HG02870 (cell line): ENCODE data around the gene STON2.

ENCODE experiments used
- ATAC-seq: cut with Tn5 transposase; IDR thresholded peaks from one replicate; pipeline ENCODE4 v1.9.1; 2021; ENCODE audit warnings: mild to moderate bottlenecking, moderate library complexity; ENCODE audit not compliant: unreplicated experiment

The STON2 gene

DNA sequence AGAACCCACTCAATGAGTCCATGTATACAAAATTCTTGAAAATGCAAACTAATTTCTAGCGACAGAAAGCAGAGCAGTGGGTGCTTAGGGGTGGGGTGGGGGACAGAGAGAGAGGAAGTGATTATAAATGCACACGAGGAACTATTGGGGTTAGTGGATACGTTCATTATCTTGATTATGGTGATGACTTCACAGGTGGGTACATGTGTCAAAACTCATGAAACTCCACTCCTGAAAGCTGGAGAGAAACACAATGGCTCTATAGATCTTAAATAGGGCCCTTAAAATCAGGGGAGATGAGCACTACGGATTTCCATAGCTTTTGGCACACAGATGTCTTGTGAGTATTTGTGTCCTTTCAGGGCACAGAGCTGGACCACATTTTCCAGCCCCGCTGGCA is 59.9 kb downstream of the STON2 start:
- ATAC-seq: no peak

DNA sequence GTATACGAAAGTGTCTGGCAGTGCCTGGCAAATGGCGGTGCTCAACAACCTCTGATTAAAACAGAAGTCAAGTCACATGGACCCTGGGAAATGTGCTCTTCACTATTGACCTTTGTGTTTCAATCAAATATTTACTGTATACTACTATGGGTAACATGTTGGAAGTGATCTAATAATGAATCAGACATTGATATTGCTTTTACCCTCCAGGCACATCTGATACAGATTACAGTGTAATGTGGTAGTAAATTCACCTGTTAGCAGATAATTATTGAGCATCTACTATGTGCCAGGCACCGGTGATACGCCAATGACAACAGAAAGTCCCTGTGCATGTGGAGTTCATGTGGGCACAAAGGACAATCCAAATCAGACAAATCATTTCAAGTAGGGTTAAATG is 63.1 kb downstream of the STON2 start:
- ATAC-seq: no peak

DNA sequence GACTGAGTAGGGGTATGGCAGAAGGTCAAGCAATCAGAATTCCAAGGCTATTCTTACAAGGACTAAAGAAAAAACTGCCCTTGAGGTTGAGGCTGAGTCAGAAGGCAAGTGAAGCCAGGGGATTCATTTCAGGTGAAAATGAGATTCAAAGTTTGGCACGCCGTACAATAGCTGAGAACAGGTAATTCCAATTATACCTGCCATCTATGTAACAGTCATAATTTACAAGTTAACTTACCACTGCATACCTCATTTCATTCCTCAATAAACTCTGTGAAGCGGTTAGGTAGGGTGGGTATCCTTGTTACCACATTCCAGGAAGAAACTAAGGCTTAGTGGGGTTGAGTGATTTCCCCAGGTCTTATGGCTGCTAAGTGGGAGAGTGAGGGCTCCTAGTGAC is 64.1 kb downstream of the STON2 start:
- ATAC-seq: no peak

DNA sequence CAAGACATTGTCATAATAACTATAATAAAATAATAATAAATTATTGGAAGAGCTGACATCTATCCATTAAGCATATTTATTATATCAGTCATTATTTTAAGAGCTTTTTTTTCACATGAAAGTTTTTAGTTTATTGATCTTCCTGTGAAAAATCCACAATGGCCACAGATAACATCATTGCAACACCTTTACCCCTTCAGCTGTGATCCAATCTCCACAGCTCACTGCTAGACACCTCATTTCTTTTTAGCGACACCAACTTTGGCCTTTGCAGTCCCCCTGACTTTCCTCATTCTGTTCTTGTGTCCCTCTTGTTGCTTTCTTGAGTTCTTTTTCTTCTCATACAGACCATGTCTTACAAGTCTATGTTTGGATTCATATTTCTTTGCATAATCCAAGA is 67.4 kb downstream of the STON2 start:
- ATAC-seq: no peak

DNA sequence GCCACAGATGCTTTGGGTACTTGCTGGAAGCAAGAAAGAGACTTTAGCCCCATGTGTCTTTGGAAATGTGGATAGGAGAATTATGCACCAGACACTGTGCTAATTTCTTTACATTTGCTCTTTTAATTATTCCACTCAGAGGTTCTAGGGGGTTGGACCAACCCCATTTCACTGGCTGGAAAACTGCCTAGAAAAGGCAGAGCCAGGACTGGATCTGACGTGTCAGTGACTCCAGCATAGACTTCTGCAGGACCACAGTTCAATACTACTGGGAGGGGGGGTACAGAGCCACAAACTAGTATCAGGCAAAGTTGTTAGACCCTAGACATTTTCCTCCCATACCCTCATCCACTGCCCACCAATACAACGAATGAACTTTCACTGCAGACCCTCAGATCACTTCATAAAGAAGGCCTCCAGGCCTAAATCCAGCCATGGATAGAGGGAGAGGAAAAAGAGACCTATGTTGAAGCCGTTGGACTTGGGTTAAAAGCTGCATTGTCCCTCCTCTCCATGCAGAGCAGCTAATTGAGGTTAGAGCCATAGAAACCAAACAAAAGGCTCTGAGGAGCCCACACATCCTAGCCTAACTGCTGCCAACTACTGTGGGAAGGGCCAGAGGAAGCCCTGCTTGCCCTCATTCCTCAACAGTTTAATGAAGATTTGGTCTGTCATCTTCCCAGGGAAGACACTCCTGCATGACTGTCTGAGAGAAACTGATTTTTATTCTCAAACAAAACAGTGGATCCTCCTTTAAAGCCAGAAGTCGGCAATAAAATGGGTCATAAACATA is 68.7 kb downstream of the STON2 start:
- ATAC-seq: no peak

DNA sequence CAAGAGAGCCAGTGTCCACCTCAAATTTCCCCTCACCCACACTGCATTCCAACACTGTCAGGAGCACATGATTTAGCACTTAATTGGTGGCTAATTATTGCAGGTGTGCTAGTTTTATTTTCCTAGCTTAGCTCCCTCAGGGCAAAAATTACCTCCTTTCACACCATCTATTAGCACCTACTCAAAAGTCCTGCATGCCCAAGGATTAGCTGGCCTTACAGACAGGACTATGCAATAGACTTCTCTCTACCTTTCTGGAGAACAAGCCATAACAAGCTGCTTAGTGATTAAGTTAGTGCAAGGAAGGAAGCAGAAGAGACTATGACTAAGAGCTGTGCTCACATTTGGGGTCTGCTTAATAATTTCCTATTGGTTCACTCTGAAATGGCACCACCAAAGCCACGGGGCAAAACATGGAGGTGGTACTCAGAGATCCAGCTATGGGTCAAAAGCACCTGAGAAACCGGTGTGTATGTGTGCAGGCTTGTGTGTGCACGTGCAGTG is 69.5 kb downstream of the STON2 start:
- no peak for ATAC-seq

DNA sequence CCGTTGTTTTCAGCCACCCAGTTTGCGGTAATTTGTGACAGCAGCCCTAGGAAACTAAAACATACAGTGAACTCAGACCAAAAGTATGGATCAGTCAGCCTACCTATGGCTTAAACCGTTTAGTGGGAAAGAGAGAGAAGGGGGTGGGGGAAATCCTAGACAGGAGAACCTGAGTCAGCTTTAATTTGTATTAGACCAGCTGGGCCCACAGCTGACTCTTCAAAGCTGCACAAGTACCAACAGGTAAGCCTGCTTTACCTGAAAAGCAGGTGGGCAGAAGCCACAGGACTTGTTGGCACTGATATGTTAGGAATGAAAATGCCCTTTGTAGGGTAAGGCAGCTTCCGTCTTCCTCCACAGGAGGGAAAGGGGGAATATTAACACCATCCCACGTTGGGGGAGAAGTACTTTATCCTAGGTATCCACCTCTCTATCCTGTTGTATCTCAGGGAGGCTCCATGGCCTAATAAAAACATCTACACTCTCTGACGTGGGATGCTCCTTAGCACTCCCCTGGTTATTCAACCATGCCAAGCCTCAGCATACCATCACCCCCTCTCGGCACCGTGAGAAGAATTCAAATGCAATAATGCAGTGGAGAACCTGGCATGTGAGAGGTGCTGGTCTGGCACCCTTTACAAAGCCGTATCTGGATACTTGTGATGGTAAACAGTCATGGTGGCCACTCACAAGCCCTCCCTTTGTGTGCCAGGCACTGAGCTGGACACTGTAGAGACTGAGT is 70.3 kb downstream of the STON2 start:
- no peak for ATAC-seq

DNA sequence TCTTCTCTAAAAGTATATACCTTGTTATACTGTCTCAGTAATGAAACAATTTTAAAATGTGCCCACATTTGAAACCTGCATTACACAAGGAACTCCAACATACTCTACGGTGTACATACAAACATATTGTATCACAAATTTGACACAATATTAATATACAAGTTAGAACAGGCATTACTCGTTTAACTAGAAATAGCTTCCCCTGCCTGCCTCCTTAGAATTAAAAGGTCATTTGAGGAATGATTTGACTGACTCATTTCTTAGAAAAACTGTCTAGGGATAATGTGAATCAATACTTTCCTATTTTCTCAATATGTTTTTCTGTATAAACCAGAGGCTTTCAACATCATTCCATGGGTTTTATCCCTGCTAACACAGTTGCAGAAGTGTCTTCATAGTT is 73.7 kb downstream of the STON2 start:
- no peak for ATAC-seq

DNA sequence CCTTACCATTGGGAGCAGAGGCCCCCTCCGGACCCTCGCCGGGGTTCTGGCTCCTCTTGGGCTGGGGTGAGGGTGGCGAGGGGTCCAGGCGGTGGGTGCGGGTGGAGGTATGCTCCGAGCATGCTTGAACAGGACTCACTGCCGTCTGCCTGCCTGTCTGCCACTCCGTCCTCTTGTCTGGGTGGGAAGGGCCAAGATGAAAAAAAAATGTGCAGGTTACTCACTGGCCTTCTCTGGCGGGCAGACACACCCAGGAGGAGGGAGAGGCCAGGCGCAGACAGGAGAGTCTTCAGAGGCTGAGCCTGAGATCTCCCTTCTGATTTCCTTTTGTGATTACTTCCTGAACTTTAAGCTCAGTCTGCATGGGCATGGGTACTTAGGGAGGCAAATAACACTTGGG is 76.1 kb downstream of the STON2 start:
- ATAC-seq: no peak

DNA sequence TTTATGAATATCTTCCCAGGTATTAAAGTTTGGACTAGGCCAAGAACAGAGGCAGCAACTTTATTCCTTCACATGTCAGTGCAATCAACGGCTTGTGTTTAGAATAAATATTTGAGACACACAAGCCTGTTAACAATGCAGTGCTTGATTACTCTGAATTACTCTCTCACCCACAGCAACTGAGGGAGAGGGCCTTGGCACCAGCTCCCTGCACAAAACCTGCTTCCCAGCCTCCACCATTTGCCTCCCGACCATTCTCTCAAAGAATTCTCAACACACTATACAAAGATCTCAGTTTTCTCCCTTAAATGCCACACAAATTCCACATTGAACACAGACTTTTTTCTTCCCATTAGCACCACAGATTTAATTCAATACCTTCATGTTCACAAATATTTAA is 77.0 kb downstream of the STON2 start:
- ATAC-seq: no peak

DNA sequence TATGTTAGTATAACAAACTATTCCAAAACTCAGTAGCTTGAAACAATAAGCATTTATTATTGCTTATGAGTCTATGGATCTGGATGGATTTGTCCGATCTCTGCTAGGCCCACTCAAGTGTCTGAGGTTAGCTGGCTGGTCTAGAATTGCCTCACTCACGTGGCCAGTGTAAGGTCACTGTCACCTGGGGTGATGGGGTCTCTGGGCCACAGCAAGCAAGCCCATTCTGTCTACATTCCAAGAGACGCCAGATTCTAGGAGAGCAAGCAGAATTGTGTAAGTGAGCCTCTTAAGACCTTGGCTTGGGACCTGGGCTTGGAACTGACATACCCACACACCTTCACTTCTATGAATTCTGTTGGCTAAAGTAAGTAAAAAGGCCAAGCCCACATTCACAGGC is 80.2 kb downstream of the STON2 start:
- no peak for ATAC-seq

DNA sequence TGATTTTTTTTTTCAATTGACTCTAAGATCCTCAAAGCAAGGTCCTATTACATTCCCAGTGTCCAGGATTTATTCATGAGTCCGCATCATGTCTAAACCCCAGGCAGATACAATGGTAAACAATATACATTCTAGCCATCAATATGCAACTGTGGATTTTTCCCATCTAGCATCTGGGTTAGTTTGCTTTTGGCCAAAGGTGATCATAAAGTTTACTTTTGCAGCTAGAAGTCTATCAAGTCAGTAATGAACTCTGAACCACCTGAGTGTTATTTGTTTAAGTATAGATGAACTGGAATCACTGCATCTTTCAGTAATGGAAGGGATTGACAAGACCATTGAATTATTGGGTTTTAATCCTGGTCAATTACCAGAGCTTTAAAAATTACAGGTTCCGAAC is 80.8 kb downstream of the STON2 start:
- no peak for ATAC-seq

DNA sequence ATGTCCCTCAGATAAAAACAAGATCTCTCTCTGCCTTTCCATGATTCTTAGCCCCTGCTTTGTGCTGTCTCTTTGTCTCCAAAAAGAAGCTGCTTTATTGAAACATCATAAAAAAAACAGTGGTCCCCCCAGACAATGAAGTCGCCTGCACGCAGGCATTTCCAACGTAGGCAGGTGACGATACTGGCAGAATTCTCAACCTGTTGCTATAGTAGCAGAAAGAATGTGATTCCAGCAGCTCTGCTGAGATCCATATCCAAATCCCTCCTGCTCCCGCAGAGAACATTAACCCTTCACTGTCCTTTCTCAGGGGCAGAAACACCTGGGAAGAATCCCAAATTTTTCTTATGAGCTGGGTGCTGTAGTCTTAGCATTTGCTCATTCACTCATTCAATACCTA is 84.8 kb downstream of the STON2 start:
- ATAC-seq: no peak

DNA sequence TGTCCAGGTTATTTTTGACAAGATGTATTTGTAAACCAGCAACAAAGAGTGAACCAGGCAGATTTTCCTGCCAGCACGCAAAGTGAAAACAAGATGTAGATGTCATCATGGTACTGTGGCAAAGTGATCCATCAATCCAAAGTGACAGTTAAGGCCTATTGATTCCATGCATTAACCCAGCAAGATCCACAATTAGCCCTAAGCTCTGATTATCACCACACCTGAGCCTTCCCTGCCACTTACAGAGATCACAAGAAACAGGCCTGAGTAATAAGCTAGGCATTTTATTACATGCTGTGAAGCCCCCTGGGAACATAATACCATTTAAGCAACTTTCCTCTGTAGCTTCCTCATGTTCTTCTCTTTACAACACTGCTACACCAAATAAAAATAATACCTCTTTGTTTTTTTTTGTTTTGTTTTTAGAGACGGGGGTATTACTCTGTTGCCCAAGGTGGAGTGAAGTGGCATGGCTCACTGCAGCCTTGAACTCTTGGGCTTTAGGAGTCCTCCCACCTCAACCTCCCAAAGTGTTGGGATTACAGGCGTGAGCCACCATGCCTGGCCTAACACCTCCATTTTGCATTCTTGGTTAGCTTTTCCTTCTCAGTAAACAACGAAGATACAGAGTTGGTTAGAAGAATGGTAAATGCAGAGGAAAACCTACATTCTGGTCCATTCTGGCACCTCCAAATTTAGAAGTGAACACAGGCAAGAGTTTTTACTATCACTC is 85.5 kb downstream of the STON2 start:
- no peak for ATAC-seq

DNA sequence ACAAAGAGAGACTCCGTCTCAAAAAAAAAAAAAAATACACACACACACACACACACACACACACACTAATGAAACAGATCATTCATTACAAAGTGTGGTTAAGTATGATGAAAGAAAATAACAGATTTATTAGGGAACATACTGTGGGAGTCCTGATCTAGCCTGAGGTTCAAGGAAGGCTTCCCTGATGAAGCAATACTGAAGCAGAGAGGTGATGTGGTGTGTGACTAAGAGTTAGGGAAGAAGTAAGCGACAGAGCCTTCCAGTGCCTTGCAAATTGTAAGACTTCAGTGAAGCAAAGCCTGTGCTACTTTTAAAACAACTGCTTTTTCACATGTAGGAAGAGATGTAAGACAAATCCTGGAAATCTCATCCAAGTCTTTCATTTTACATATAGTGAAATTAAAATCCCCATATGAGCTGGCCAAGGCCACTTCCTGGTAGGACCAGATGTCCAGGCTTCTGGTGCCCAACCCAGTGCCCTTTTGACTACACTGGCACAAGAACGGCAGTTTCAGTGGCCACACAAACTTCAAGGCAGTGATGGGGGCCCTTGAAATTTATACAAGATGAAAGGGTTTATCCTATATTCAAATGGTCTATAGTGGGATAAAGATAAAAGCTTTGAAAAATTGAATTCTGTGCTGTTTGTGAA is 86.2 kb downstream of the STON2 start:
- no peak for ATAC-seq

DNA sequence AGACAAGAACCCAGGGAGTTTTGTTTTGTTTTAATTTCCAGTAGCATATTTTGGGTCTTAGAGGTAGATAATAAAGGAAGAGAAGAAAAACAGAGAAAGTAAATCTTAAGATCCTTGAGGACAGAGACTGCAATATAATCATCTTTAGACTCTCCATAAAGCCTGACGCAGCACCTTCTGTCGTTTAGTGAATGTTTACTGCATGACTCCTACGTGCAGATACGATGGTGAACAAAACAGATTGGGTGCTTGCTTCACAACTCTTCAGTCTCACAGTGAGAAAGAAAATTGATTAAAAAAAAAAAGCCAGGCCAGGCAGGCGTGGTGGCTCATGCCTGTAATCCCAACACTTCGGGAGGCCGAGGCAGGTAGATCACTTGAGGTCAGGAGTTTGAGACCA is 86.9 kb downstream of the STON2 start:
- ATAC-seq: no peak

DNA sequence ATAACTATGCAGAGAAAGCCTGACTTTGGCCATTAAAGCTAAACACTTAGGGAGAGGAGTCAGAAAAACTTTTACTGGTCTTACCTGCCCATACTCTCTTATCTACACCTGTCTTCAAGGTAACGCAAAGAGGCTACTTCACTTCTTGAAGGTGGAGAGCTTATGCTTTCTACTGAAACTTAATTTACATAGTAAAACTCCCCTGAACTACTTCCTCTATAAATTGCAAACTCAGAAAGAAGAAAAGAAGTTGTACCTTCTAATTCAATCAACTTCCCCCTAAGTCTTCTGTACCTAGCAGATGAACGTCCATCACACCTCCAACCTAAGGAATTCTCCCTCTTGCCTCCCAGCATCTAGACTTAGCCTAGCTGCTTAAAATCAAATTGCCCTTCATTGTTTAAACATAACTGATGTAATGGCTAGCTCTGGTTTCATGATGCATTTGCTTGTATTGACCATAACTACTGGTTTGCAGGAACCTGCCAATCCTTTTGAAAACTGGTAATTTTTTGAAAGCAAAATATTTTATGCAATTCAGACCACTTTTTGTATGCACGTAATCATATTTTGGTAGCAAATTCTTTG is 87.7 kb downstream of the STON2 start:
- ATAC-seq: no peak

DNA sequence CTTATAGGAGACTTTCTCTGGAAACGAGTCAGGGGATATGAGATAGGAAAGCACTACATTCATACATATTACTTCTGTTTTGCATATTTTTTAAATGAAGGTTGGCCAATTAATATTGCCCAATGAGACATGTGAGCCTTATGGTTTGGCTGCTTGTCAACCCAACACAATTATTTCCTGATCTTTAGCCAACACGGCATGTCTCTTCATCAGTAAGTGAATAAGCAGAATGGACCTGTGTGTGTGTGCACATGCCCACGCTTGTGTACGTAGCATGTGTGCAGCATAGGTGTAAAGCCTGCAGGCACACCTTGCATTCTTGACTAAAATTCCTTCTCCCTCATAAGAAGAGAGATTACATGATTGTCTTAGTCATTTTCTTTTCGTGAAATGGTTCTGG is 88.3 kb downstream of the STON2 start:
- ATAC-seq: no peak

DNA sequence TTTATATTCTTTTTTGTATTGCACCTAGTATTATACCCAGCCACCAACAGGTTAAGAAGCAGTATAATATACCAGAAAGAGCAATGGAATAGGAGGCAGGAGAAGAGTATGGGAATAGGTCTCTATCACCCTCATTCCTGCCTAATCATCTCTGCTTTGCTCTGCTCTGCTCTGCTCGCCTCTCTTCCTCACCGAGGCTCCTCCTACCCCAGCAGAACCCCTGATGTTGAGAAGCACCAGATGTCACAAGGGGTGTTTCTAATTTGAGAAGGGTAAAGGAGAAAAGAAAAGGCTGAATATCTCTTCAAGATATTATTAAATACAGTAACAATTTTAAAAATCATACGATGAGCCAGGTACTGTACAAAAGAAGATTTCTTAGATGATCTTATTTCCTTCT is 89.0 kb downstream of the STON2 start:
- ATAC-seq: no peak

DNA sequence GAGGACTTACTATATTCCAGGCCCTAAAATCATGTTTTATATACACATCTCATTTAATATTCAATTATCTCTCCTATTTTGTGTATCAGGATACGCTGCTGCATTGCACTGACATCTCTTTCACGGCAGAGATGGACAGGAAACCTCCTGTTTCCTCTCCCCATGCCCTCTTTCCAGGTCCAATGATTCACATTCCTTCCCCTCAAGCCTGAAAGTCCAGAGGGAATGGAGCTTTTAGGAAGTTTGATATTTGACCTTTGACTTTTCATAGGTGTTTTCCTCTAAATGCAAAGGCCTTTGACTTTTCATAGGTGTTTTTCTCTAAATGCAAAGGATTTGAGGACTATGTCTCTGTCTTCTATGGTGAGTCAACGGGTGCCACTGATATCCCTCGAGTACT is 89.5 kb downstream of the STON2 start:
- no peak for ATAC-seq

DNA sequence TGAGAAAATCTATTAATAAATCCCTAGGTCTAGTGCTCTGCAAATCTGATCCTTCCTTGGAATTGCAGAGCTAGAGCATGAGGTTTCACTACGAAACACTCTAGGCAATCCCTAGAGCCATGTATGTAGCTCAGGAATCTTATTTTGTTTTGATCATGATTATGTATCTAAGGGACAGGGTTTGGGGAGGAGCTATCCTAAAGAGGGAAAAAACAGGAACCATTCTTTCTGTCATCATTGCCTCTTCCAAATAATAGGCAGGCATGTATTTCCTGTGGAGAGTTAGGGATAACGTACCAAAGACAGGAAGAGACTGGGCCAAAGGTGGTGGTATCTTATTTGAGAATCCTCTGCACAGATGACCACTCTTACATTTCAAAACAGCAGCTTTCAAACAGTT is 90.6 kb downstream of the STON2 start:
- ATAC-seq: no peak
